ENCODE data around the gene RNF220. TPM values are rescaled to one million over a fixed set of nuclear protein-coding genes. Genes with fewer than 3 reads are reported as not detected.

RNF220 gene
- total and polyA plus RNA-seq, 9 of the 15 experiments (the other 6 are each of a cell fraction or from before 2014, with no cell fraction given): 5.1 to 117 (median 66.9) TPM

GRCh38 chr1:44524655-44525500, 119.8 kb downstream of the RNF220 start (continued):
- TF ChIP-seq GMEB1 (CRISPR knock-in tag; IDR thresholded peaks at IDR 0.05) (no peak), SMARCC2 (IDR thresholded peaks at IDR 0.05; ENCODE audit: low read depth) (0 out of 2 replicates have a peak, but pooled peaks have one; percentile 38), CBFA2T3 (IDR thresholded peaks at IDR 0.05) (peak; percentile 60), MTA3 (IDR thresholded peaks at IDR 0.05; ENCODE audit: borderline replicate concordance) (no peak), HDAC1 (IDR thresholded peaks at IDR 0.05) (peak in 1 of 2 experiments; percentile 9; a peak in 1 of 4 replicates), ZNF518B (CRISPR knock-in tag; IDR thresholded peaks at IDR 0.05) (no peak), ZNF75A (CRISPR knock-in tag; IDR thresholded peaks at IDR 0.05) (no peak), ZNF407 (IDR thresholded peaks at IDR 0.05; ENCODE audit: low read depth) (no peak), CBX5 (IDR thresholded peaks at IDR 0.05; ENCODE audit: borderline replicate concordance, low read depth) (no peak), MXD1 (CRISPR knock-in tag; IDR thresholded peaks at IDR 0.05; ENCODE audit: borderline replicate concordance, poor library complexity, severe bottlenecking) (no peak), PKNOX1 (IDR thresholded peaks at IDR 0.05) (peak; percentile 50; the same call in 1 of the 2 replicates)

All from K562 (cell line).